Femur (tissue), 1 donor: ENCODE results near the gene TNPO1.

Experiments used
- DNase-seq: peaks from one replicate; pipeline ENCODE4 v3.0.0-alpha.2; 2017

Gene TNPO1

GRCh38 chr5:72818866-72819534 is 2.5 kb downstream of the TNPO1 start:
- DNase-seq, result peak; percentile 60

GRCh38 chr5:72821776-72822175 is 5.3 kb downstream of the TNPO1 start:
- DNase-seq, result no peak

- DNase-seq, result no peak
Measured at GRCh38 chr5:72822944-72823343, 6.5 kb downstream of the TNPO1 start.

GRCh38 chr5:72829707-72830106 is 13.2 kb downstream of the TNPO1 start:
- DNase-seq, result no peak

- no peak for DNase-seq
Measured at GRCh38 chr5:72830362-72830761, 13.9 kb downstream of the TNPO1 start.

- DNase-seq, result no peak
Measured at GRCh38 chr5:72831685-72832084, 15.2 kb downstream of the TNPO1 start.

GRCh38 chr5:72834924-72835323 is 18.5 kb downstream of the TNPO1 start:
- DNase-seq, result no peak

GRCh38 chr5:72835633-72836032 is 19.2 kb downstream of the TNPO1 start:
- DNase-seq, result no peak

- DNase-seq, result no peak
Measured at GRCh38 chr5:72836810-72837209, 20.3 kb downstream of the TNPO1 start.

GRCh38 chr5:72837524-72838096 is 21.1 kb downstream of the TNPO1 start:
- no peak for DNase-seq

GRCh38 chr5:72840041-72840440 is 23.6 kb downstream of the TNPO1 start:
- DNase-seq, result no peak

- DNase-seq, result no peak
Measured at GRCh38 chr5:72841756-72842535, 25.5 kb downstream of the TNPO1 start.

GRCh38 chr5:72842816-72843215 is 26.4 kb downstream of the TNPO1 start:
- DNase-seq, result no peak

GRCh38 chr5:72844218-72844603 is 27.8 kb downstream of the TNPO1 start:
- DNase-seq, result no peak

GRCh38 chr5:72845889-72846288 is 29.4 kb downstream of the TNPO1 start:
- no peak for DNase-seq

GRCh38 chr5:72846483-72846882 is 30.0 kb downstream of the TNPO1 start:
- DNase-seq, result no peak

- DNase-seq, result no peak
Measured at GRCh38 chr5:72847439-72847838, 31.0 kb downstream of the TNPO1 start.

- peak; percentile 93 for DNase-seq
Measured at GRCh38 chr5:72847989-72848473, 31.6 kb downstream of the TNPO1 start.

GRCh38 chr5:72848474-72849428 is 32.3 kb downstream of the TNPO1 start:
- peak; percentile 70 for DNase-seq

GRCh38 chr5:72849546-72849945 is 33.1 kb downstream of the TNPO1 start:
- DNase-seq, result no peak

- DNase-seq, result no peak
Measured at GRCh38 chr5:72850113-72850512, 33.7 kb downstream of the TNPO1 start.

GRCh38 chr5:72852356-72852755 is 35.9 kb downstream of the TNPO1 start:
- no peak for DNase-seq

GRCh38 chr5:72854419-72854818 is 38.0 kb downstream of the TNPO1 start:
- DNase-seq, result no peak
